Gastroesophageal sphincter (tissue), 4 donors: ENCODE measurements around the gene FDX1. TPM values are rescaled to one million over a fixed set of nuclear protein-coding genes. Genes with fewer than 3 reads are reported as not detected.

Source experiments
- ATAC-seq: fragments of 150-250 bp; one replicate; pipeline ENCODE4 v1.9.1; 2016; ENCODE audit warnings: mild to moderate bottlenecking, moderate library complexity
- H3K27ac ChIP-seq, 4 donors: fragments of 200-600 bp; sonication (generic) in 3 of 4; 1 replicate in 3 of 4; 2 replicates in 1 of 4; pipeline ENCODE4 v1.5.1; 2016 to 2019
- H3K27me3 ChIP-seq: fragments of 200-600 bp; sonication (generic); one replicate; pipeline ENCODE4 v1.5.1; 2019
- H3K36me3 ChIP-seq, 2 donors: fragments of 200-600 bp; sonication (generic); one replicate each; pipeline ENCODE4 v1.5.1; 2019; ENCODE audit warnings: control low read depth in 1 of 2
- H3K4me1 ChIP-seq, 3 donors: fragments of 200-600 bp; sonication (generic); 1 replicate in 2 of 3; 2 replicates in 1 of 3; pipeline ENCODE4 v1.5.1; 2016 to 2019; ENCODE audit warnings: control low read depth in 2 of 3
- H3K4me3 ChIP-seq, 2 donors: fragments of 200-600 bp; sonication (generic); one replicate each; pipeline ENCODE4 v1.5.1; 2019; ENCODE audit warnings: mild to moderate bottlenecking in 1 of 2, moderate library complexity in 1 of 2
- H3K9me3 ChIP-seq, 3 donors: fragments of 200-600 bp; sonication (generic); one replicate each; pipeline ENCODE4 v1.5.1; 2017 to 2019; ENCODE audit warnings: control low read depth in 2 of 3
- CTCF ChIP-seq, 4 experiments: fragments of 200-600 bp in 2 of 4; fragments of 450-650 bp in 2 of 4; sonication (generic) in 1 of 4; IDR thresholded peaks; one replicate each; pipeline ENCODE4 v1.5.1; 2017 to 2019; ENCODE audit warnings: antibody characterized with exemption in 4 of 4, mild to moderate bottlenecking in 2 of 4, moderate library complexity in 2 of 4
- EP300 ChIP-seq: sonication (generic); formaldehyde crosslinking; IDR thresholded peaks from one replicate; pipeline ENCODE4 v1.6.1; 2017; ENCODE audit warnings: antibody characterized with exemption, mild to moderate bottlenecking
- POLR2A ChIP-seq, 2 donors: fragments of 450-650 bp; IDR thresholded peaks; one replicate each; pipeline ENCODE4 v1.6.1; 2017; ENCODE audit warnings: antibody characterized with exemption in 2 of 2, mild to moderate bottlenecking in 2 of 2, moderate library complexity in 1 of 2
- POLR2AphosphoS5 ChIP-seq: sonication (generic); formaldehyde crosslinking; IDR thresholded peaks from one replicate; pipeline ENCODE4 v1.6.1; 2017; ENCODE audit warnings: antibody characterized with exemption
- WGBS, 2 donors: methylation state at CpG; one replicate each; pipeline ENCODE4 v1.1.5; 2018; ENCODE audit warnings: low coverage in 1 of 2; 5-methylcytosine and 5-hydroxymethylcytosine counted together
- total RNA-seq, 4 donors: library from RNA; depleted of rRNA; stranded (reverse); fragments of >200 nt; gene quantifications; one replicate each; pipeline ENCODE4 v1.1.0, GENCODE V29; 2016

FDX1 gene
- total RNA-seq, 4 donors from 2014 or later: 13.7 to 17.5 (median 14.7) TPM

- WGBS, 2 donors: 42 to 48% methylated on average over 5 of the region's 5 CpGs
- TF ChIP-seq CTCF (IDR thresholded peaks at IDR 0.05): peak; percentile 20 to 39 (median 28)
- TF ChIP-seq POLR2A (IDR thresholded peaks at IDR 0.05): no peak
- no peak for TF ChIP-seq EP300
- Histone ChIP-seq H3K36me3 (peaks cover 0 to 9% of the 10 kb centered on the region in 2 donors), H3K27me3 (no peaks in the 10 kb centered on the region), H3K9me3 (no peaks in the 10 kb centered on the region), H3K4me1 (peaks cover 0 to 24% (median 8%) of the 10 kb centered on the region in 3 donors), H3K4me3 (no peak overlapping the region), H3K27ac (no peak overlapping the region)
- no peak for ATAC-seq
Measured at GRCh38 chr11:110447897-110448745, 18.4 kb downstream of the FDX1 start.

GRCh38 chr11:110450246-110450645 is 20.5 kb downstream of the FDX1 start:
- H3K4me1 ChIP-seq: peaks cover 0 to 31% (median 8%) of the 10 kb centered on the region in 3 donors
- H3K9me3 ChIP-seq: no peaks in the 10 kb centered on the region
- H3K4me3 ChIP-seq: no peak overlapping the region
- TF ChIP-seq POLR2A (IDR thresholded peaks at IDR 0.05) (no peak), POLR2AphosphoS5 (no peak), CTCF (IDR thresholded peaks at IDR 0.05) (no peak), EP300 (no peak)
- WGBS, 2 donors: 100% methylated on average over 1 to 2 of the region's 2 CpGs
- peaks cover 0 to 5% of the 10 kb centered on the region in 2 donors for H3K36me3 ChIP-seq
- H3K27ac ChIP-seq: no peak overlapping the region
- no peaks in the 10 kb centered on the region for H3K27me3 ChIP-seq
- ATAC-seq: no peak

GRCh38 chr11:110452720-110453119 is 23.0 kb downstream of the FDX1 start:
- WGBS, 2 donors: 81 to 90% methylated on average over 2 of the region's 2 CpGs
- ATAC-seq: no peak
- no peaks in the 10 kb centered on the region for H3K9me3 ChIP-seq
- no peaks in the 10 kb centered on the region for H3K36me3 ChIP-seq
- TF ChIP-seq POLR2A (IDR thresholded peaks at IDR 0.05) (no peak), POLR2AphosphoS5 (no peak), EP300 (no peak), CTCF (IDR thresholded peaks at IDR 0.05) (no peak)
- H3K27me3 ChIP-seq: no peaks in the 10 kb centered on the region
- no peak overlapping the region for H3K27ac ChIP-seq
- no peak overlapping the region for H3K4me3 ChIP-seq
- peaks cover 0 to 28% (median 8%) of the 10 kb centered on the region in 3 donors for H3K4me1 ChIP-seq

GRCh38 chr11:110453684-110454354 is 24.1 kb downstream of the FDX1 start:
- Histone ChIP-seq H3K36me3 (peaks cover 0 to 5% of the 10 kb centered on the region in 2 donors), H3K27me3 (no peaks in the 10 kb centered on the region), H3K4me1 (peaks cover 0 to 17% (median 2%) of the 10 kb centered on the region in 3 donors), H3K27ac (no peak overlapping the region), H3K4me3 (no peak overlapping the region), H3K9me3 (no peaks in the 10 kb centered on the region)
- WGBS, 2 donors: 60 to 65% methylated on average over 4 to 5 of the region's 5 CpGs
- no peak for ATAC-seq
- TF ChIP-seq POLR2A (IDR thresholded peaks at IDR 0.05): no peak

GRCh38 chr11:110454609-110455008 is 24.9 kb downstream of the FDX1 start:
- 33 to 100% methylated on average over 1 of the region's 1 CpG for WGBS, 2 donors
- no peak overlapping the region for H3K4me3 ChIP-seq
- peaks cover 0 to 9% (median 0%) of the 10 kb centered on the region in 3 donors for H3K4me1 ChIP-seq
- no peak for ATAC-seq
- no peaks in the 10 kb centered on the region for H3K27me3 ChIP-seq
- H3K27ac ChIP-seq: no peak overlapping the region
- H3K36me3 ChIP-seq: peaks cover 3 to 11% of the 10 kb centered on the region in 2 donors
- TF ChIP-seq POLR2A (IDR thresholded peaks at IDR 0.05) (no peak), EP300 (no peak), CTCF (IDR thresholded peaks at IDR 0.05) (no peak), POLR2AphosphoS5 (no peak)
- H3K9me3 ChIP-seq: no peaks in the 10 kb centered on the region
